GM12872 (cell line): Measurements from ENCODE around the gene GRK7.

Experiments
- TF ChIP-seq, protein P1 (sequence below): IDR thresholded peaks from 3 replicates; pipeline ENCODE4 v1.5.1; 2011; ENCODE audit warnings: low read depth, mild to moderate bottlenecking, low read length, moderate library complexity; ENCODE audit not compliant: insufficient read depth

Gene GRK7, protein sequence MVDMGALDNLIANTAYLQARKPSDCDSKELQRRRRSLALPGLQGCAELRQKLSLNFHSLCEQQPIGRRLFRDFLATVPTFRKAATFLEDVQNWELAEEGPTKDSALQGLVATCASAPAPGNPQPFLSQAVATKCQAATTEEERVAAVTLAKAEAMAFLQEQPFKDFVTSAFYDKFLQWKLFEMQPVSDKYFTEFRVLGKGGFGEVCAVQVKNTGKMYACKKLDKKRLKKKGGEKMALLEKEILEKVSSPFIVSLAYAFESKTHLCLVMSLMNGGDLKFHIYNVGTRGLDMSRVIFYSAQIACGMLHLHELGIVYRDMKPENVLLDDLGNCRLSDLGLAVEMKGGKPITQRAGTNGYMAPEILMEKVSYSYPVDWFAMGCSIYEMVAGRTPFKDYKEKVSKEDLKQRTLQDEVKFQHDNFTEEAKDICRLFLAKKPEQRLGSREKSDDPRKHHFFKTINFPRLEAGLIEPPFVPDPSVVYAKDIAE (N-terminal part only)

DNA sequence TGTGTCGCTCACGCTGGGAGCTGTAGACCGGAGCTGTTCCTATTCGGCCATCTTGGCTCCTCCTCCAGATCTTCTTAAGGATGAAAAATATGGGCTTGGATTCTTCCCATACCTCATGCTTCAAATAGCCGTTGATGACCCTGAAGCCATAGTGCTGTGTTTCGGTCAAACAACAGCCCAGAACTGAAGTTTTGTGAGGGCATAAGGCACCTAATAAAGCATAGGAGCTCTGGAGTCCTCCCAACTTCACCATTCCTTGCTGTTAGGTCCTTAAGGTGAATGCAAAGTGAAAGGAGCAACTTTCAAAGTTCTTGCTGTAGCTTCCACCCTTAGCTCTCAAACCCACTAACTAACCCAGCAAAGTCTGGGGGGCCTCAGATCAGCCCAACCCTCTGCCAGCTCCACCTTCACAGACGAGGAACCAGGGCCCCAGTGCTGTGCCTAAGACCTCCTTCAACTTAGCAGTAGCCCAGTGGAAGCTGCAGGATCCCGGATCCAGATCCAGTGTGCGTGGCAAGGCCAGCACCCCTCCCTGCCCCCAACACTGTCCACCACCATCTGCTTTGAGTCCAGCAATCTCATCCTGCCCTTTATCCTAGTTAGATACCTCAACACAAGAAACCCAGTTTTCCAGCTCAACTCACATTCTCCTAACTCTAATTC, at the start of gene GRK7:
Gene GRK7, plus strand, starts transcription at position 321 of the 663 bp plus-strand sequence. CDS start 14,877 bp downstream, outside the sequence.
- TF ChIP-seq, protein P1, sequence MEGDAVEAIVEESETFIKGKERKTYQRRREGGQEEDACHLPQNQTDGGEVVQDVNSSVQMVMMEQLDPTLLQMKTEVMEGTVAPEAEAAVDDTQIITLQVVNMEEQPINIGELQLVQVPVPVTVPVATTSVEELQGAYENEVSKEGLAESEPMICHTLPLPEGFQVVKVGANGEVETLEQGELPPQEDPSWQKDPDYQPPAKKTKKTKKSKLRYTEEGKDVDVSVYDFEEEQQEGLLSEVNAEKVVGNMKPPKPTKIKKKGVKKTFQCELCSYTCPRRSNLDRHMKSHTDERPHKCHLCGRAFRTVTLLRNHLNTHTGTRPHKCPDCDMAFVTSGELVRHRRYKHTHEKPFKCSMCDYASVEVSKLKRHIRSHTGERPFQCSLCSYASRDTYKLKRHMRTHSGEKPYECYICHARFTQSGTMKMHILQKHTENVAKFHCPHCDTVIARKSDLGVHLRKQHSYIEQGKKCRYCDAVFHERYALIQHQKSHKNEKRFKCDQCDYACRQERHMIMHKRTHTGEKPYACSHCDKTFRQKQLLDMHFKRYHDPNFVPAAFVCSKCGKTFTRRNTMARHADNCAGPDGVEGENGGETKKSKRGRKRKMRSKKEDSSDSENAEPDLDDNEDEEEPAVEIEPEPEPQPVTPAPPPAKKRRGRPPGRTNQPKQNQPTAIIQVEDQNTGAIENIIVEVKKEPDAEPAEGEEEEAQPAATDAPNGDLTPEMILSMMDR, result no peak

DNA sequence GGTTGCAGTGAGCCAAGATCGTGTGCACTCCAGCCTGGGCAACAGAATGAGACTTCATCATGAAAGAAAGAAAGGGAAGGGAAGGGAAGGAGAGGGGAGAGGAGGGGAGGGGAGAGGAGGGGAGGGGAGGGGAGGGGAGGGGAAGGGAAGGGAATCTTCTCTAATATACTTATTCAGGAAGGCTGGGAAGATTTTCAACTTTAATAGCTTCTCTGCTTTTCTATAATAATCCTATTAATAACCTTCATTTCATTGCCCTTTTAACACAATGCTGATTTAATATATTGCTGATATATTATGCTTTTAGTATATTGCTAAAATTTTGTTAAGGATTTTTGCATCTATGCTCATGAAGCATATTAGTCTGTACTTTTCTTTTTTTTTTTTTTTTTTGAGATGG, 48.5 kb upstream of the GRK7 start:
- TF ChIP-seq, protein P1, result no peak

DNA sequence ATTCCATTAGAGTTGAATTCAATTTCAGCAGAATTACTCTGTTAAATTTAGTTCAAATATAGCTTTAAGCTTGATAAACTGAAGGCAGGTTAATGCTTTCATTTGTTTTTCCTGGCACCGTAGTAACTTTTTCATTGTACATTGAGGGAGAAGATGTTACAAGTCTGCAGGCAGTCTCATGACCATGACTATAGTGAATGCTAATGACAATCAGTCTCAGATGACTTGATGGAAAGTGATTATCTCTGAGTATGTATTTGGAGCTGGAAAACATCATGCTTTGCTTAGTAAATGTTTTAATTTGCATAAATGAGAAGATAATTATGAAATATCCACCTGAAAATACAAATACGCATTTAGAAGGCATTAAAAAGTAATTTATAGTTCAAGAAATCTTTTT, 41.1 kb upstream of the GRK7 start:
- TF ChIP-seq, protein P1, result no peak

DNA sequence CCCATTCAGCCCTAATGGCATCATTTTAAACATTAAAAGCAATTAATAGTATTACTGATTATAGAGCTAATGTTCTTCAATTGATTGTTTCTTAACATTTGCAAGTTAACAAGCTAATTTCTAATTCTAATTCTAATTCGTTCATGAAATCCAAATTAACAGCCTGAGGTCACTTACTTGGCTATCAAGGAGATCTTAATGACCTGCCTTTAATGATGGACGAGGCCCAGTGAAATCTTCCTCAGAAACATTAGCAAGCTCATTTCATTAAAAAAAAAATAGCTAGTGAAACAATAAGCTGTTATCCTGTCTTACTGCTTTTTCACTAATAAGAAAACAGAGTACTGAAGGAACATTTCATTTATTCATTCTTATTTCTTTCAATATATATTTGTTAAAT, 40.6 kb upstream of the GRK7 start:
- TF ChIP-seq, protein P1, result no peak

DNA sequence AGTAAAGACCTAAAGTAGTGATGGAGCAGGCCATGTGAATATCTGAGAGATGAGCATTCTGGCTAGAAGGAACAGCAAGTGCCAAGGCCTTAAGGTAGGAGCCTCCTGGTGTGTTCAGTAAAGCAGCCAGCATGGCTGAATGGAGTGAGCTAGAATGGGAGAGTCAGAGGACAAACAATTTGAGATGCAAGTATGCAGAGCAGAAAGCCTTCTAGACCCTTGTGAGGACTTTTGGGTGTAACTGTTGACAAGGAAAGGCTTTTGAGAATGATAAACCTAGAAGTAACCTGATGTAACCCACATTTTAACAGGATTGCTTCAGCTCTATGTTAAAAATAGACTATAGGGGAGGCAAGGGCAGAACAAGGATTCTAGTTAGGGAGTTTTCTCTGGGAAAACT, 40.0 kb upstream of the GRK7 start:
- TF ChIP-seq, protein P1, result no peak

DNA sequence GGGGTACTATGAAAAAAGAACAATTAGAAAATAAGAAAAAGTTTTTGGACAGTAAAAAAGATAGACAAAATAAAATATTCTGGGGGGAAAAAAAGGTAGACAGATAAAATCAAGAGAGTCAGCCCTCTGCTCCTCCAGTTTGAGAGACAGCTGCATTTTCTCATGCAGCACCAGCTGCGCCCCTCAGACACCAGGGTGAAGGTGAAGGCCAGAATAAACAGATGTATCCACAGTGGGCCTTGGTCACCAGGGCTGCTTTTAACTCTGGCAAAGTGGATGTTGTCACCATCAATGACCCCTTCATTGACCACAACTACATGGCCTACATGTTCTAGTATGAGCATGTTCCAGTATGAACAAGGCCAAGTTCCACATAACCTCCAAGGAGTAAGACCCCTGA, 39.0 kb upstream of the GRK7 start:
- TF ChIP-seq, protein P1, result no peak

DNA sequence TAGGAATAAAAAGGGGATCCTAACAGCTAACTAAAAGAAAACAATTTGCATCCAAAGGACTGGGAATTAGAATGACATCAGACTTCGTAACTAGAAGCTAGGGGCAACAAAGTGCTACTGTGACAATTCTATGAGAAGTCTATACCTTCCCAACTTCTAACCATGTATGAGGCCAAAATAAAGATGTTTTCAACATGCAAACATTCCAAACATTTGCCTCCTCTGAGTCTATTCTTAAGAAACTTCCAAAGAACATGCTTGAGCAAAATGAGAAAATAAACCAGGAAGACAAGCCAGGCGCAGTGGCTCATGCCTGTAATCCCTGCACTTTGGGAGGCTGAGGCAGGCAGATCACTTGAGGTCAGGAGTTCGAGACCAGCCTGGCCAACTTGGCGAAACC, 38.2 kb upstream of the GRK7 start:
- TF ChIP-seq, protein P1, result no peak
